Measurements from ENCODE around the gene SHISA8. TPM values are rescaled to one million over a fixed set of nuclear protein-coding genes. Genes with fewer than 3 reads are reported as not detected.

The SHISA8 gene
- total RNA-seq, result not detected

GRCh38 chr22:41915035-41915785 lies at the start of gene SHISA8:
SHISA8 (minus strand) TSS chr22:41915074; CDS start chr22:41914667, 407 bp downstream.
- peak within 1 kb of the TSS; percentile 2 to 52 for H3K4me3 ChIP-seq
- no peak within 1 kb of the TSS for H3K27ac ChIP-seq
- no peaks in the 10 kb centered on the region for H3K9me3 ChIP-seq
- H3K27me3 ChIP-seq, result peaks cover 100% of the 10 kb centered on the region
- ATAC-seq, result peak; percentile 58
- H3K36me3 ChIP-seq, result no peaks in the 10 kb centered on the region
- WGBS, 2 donors (ENCODE audit: low coverage in 1 of 2), result 9% methylated on average over 13 of the region's 63 CpGs; no CpG with 5 or more reads in 1 of the 2 donors
- peaks cover 0 to 57% (median 31%) of the 10 kb centered on the region in 3 donors for H3K4me1 ChIP-seq
- TF ChIP-seq, protein P1, sequence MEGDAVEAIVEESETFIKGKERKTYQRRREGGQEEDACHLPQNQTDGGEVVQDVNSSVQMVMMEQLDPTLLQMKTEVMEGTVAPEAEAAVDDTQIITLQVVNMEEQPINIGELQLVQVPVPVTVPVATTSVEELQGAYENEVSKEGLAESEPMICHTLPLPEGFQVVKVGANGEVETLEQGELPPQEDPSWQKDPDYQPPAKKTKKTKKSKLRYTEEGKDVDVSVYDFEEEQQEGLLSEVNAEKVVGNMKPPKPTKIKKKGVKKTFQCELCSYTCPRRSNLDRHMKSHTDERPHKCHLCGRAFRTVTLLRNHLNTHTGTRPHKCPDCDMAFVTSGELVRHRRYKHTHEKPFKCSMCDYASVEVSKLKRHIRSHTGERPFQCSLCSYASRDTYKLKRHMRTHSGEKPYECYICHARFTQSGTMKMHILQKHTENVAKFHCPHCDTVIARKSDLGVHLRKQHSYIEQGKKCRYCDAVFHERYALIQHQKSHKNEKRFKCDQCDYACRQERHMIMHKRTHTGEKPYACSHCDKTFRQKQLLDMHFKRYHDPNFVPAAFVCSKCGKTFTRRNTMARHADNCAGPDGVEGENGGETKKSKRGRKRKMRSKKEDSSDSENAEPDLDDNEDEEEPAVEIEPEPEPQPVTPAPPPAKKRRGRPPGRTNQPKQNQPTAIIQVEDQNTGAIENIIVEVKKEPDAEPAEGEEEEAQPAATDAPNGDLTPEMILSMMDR (IDR thresholded peaks at IDR 0.05), result no peak
- no peak for TF ChIP-seq EP300 (IDR thresholded peaks at IDR 0.05)
- no peak for TF ChIP-seq POLR2AphosphoS5 (IDR thresholded peaks at IDR 0.05)
- TF ChIP-seq POLR2A (IDR thresholded peaks at IDR 0.05), result no peak

DNA sequence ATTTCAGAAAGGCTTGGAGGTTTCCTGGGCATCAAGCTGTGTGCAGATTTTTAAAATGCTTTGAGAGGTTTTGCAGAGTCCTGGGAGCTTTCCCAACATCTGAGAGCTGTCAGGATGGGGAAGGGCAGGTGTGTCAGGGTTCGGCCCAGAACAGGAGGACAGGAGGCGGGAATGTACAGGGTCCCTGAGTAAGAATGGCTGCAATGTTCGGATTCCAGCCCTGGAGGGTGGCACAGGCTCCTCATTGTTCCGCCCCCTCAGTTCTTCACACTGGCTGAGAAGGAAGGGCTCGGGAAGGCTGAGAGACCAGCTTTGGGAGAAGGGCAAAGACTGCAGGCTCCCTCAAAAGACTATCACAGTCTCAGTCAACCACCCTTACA lies 49.2 kb upstream of the SHISA8 start:
- peaks cover 2% of the 10 kb centered on the region for H3K27me3 ChIP-seq
- H3K9me3 ChIP-seq, result no peaks in the 10 kb centered on the region
- TF ChIP-seq, protein P1 (IDR thresholded peaks at IDR 0.05), result no peak
- TF ChIP-seq POLR2A (IDR thresholded peaks at IDR 0.05) (no peak), EP300 (IDR thresholded peaks at IDR 0.05) (no peak), POLR2AphosphoS5 (IDR thresholded peaks at IDR 0.05) (no peak)
- H3K4me1 ChIP-seq, result peaks cover 0 to 23% (median 0%) of the 10 kb centered on the region in 3 donors
- no peak overlapping the region for H3K4me3 ChIP-seq
- no peak overlapping the region for H3K27ac ChIP-seq
- 41 to 58% methylated on average over 2 to 3 of the region's 5 CpGs for WGBS, 2 donors (ENCODE audit: low coverage in 1 of 2)
- no peaks in the 10 kb centered on the region for H3K36me3 ChIP-seq
- ATAC-seq, result no peak

DNA sequence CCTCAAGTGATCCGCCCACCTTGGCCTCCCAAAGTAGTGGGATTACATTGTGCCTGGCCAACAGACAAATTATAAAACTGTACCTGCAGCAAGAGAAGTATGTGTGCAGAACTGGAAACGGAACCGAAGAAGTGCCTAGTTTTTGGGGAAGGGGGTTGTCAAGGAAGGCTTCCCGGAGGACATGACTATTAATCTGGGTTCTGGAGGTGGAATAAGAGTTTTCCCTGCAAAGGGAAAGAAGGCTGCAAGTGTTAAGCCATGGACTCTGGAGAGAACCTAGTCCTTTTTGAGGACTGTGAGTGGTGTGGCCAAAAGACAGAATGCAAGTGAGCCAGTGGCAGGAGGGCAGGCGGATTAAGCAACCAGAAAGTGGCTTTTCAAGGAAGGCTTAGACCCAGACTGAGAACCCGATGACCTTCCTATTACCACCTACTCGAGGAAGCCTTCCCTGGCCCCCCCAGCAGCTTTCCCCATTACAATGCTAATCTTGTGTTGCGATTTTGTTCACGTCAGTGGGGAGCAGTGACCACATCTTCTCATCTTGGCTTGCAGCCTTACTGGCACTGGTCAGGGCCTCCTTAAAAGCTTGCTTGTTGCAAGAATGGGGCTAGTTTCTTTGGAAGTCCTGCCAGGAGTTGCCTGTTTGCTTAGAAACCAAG lies 48.7 kb upstream of the SHISA8 start:
- ATAC-seq, result peak; percentile 31

DNA sequence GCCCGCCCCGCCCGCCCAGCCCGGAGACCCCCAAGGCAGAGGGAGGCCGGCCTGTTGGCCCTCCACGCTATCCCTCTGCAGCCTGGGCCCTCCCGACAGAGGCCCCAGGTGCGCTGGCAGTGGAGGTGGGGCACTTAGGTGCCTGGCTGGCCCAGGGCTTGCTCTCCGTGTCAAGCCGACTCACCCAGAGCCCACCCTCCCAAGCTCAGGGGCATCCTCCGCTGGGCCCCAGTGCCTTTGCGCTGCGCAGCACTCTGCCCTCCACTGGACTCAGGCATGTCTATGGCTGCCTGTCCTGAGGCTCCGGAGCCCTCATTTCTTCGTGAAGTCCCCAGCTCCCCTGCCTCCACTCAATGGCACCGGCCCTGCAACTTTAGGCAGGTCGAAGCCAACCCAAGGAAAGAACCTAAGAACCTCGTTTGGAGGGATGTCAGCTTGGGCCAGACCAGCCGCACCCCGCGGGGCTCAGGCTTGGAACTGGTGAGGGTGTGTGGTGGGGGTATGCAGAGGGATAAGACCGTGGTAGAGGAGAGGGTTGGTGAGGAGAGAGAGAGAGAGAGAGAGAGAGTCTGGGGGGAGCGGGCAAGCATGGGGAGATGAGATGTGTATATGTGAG lies 43.2 kb upstream of the SHISA8 start:
- ATAC-seq, result peak; percentile 26
- H3K4me3 ChIP-seq, result peak overlapping the region in 1 of 2 donors; percentile 29
- H3K27ac ChIP-seq, result no peak overlapping the region
- H3K36me3 ChIP-seq, result no peaks in the 10 kb centered on the region
- H3K4me1 ChIP-seq, result peaks cover 0 to 19% (median 5%) of the 10 kb centered on the region in 3 donors
- H3K27me3 ChIP-seq, result peaks cover 11% of the 10 kb centered on the region
- 71% methylated on average over 2 of the region's 23 CpGs; no CpG with 5 or more reads in 1 of the 2 donors for WGBS, 2 donors (ENCODE audit: low coverage in 1 of 2)
- H3K9me3 ChIP-seq, result no peaks in the 10 kb centered on the region
- no peak for TF ChIP-seq EP300 (IDR thresholded peaks at IDR 0.05)
- TF ChIP-seq, protein P1 (IDR thresholded peaks at IDR 0.05), result peak in 1 of 4 experiments; percentile 2

More for the DNA sequence above, 48.7 kb upstream of the SHISA8 start:
- peaks cover 0 to 23% (median 0%) of the 10 kb centered on the region in 3 donors for H3K4me1 ChIP-seq
- WGBS, 2 donors (ENCODE audit: low coverage in 1 of 2), result 38 to 54% methylated on average over 5 to 8 of the region's 9 CpGs
- H3K4me3 ChIP-seq, result no peak overlapping the region
- no peaks in the 10 kb centered on the region for H3K9me3 ChIP-seq
- no peaks in the 10 kb centered on the region for H3K36me3 ChIP-seq
- no peaks in the 10 kb centered on the region for H3K27me3 ChIP-seq
- H3K27ac ChIP-seq, result no peak overlapping the region
- TF ChIP-seq POLR2A (IDR thresholded peaks at IDR 0.05) (no peak), EP300 (IDR thresholded peaks at IDR 0.05) (no peak), POLR2AphosphoS5 (IDR thresholded peaks at IDR 0.05) (no peak)
- TF ChIP-seq, protein P1 (IDR thresholded peaks at IDR 0.05), result no peak

Measured in gastroesophageal sphincter (tissue), 4 donors.